Kidney (tissue), 14 donors: ENCODE measurements around the gene DNAH3. TPM values are rescaled to one million over a fixed set of nuclear protein-coding genes. Genes with fewer than 3 reads are reported as not detected.

Experiments
- DNase-seq, 5 donors: peaks; one replicate each; pipeline ENCODE4 v3.0.0-alpha.2; 2013 to 2020
- FAIRE-seq: peaks from 2 replicates; lab custom pipeline; 2012; peaks lifted over from hg19 to GRCh38; lab: Jason Lieb, UNC
- H3K27ac ChIP-seq, 2 donors: one replicate each; pipeline ENCODE4 v1.7.0; 2013; ENCODE audit warnings: low read depth in 2 of 2, low read length in 2 of 2, inconsistent platforms in 1 of 2
- H3K27me3 ChIP-seq: one replicate; pipeline ENCODE4 v1.7.1; 2013; ENCODE audit warnings: low read length, inconsistent platforms; ENCODE audit not compliant: control insufficient read depth, insufficient read depth
- H3K36me3 ChIP-seq, 3 donors: one replicate each; pipeline versions ENCODE4 v1.7.0 to v1.7.1; 2013; ENCODE audit warnings: low read length in 3 of 3, control low read depth in 1 of 3, inconsistent platforms in 1 of 3; ENCODE audit not compliant: insufficient read depth in 3 of 3, control insufficient read depth in 2 of 3
- H3K4me1 ChIP-seq, 3 donors: one replicate each; pipeline versions ENCODE4 v1.7.0 to v1.7.1; 2013; ENCODE audit warnings: low read length in 3 of 3, inconsistent platforms in 1 of 3, low read depth in 1 of 3; ENCODE audit not compliant: control insufficient read depth in 2 of 3, insufficient read depth in 2 of 3
- H3K4me3 ChIP-seq, 3 donors: one replicate each; pipeline versions ENCODE4 v1.7.0 to v1.8.1; 2013; ENCODE audit warnings: low read length in 3 of 3, control low read depth in 1 of 3, inconsistent platforms in 1 of 3
- H3K9ac ChIP-seq, 3 donors: one replicate each; pipeline versions ENCODE4 v1.7.0 to v1.7.1; 2013; ENCODE audit warnings: low read length in 3 of 3, control low read depth in 1 of 3, inconsistent platforms in 1 of 3
- H3K9me3 ChIP-seq, 3 donors: one replicate each; pipeline versions ENCODE4 v1.7.0 to v1.7.1; 2013; ENCODE audit warnings: low read length in 3 of 3, control low read depth in 1 of 3, inconsistent platforms in 1 of 3; ENCODE audit not compliant: control insufficient read depth in 2 of 3, insufficient read depth in 1 of 3
- CTCF ChIP-seq: IDR thresholded peaks from 3 replicates; pipeline ENCODE4 v1.5.1; 2012; ENCODE audit warnings: mild to moderate bottlenecking, moderate library complexity, borderline replicate concordance; ENCODE audit not compliant: insufficient read depth; ENCODE audit errors: extremely low read depth
- intact Hi-C: fragments of 100-400 bp; cut with DNase I; formaldehyde crosslinking; loops from one replicate; pipeline ENCODE4 v1.11.1; 2022
- polyA plus RNA-seq: library from polyadenylated mRNA; stranded (reverse); fragments of 350-450 nt; fragmentation: Illumina TruSeq; extraction: RNeasy Lipid Tissue Mini Kit (QIAGEN cat#74804); gene quantifications from one replicate; pipeline ENCODE4 v1.2.3, GENCODE V29; 2014; ENCODE audit warnings: low read depth, low replicate concordance; ENCODE audit not compliant: insufficient read depth
- total RNA-seq: library from RNA; stranded (reverse); fragmentation: NEBNext Ultra II Directional; extraction: Animal tissue kit (Norgen Biotek cat#: 25700); gene quantifications from one replicate; pipeline ENCODE4 v1.2.1, GENCODE V29; 2021
- donor health status: control.
- donor health status: control.
- donor health status: control.
- donor health status: control.
- donor health status: control.
- donor health status: DM: yes; HTN: yes; CAD: no.
- donor health status: Normal renal cell carcinoma (clear cell type).

The DNAH3 gene
- total and polyA plus RNA-seq, 2 donors from 2014 or later, result 0.19 to 0.57 TPM

- H3K9me3 ChIP-seq, result no peaks in the 10 kb centered on the region
- DNase-seq (no peak), FAIRE-seq (no peak)
- peaks cover 0 to 2% (median 0%) of the 10 kb centered on the region in 3 donors for H3K4me1 ChIP-seq
- no peaks in the 10 kb centered on the region for H3K27me3 ChIP-seq
- intact Hi-C loops, result no loop called here
- H3K27ac ChIP-seq, result no peak overlapping the region
- no peak for TF ChIP-seq CTCF
- H3K9ac ChIP-seq, result no peak overlapping the region
- H3K36me3 ChIP-seq, result no peaks in the 10 kb centered on the region
- H3K4me3 ChIP-seq, result no peak overlapping the region
Observed at GRCh38 chr16:21145738-21146137, 4.9 kb downstream of the DNAH3 start.

DNA sequence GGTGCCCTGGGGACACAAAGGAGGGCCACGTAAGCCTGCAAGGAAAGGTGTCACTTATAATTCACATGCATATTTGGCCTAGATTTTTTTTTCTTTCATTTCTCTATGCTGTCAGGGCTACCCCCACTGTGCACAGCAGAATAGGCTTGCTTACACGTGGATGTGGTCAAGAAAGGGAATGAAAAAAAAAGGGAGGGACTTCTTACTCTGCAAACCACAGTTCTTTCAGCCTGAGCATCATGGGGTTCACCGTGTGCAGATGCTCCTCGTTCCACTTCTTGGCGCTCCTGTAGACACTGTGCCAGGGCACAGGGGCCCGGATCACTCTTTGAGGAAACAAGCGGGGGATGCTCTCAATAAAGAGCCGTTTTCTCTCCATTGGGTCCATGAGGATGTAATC lies 16.6 kb downstream of the DNAH3 start:
- TF ChIP-seq CTCF, result no peak
- H3K27me3 ChIP-seq, result no peaks in the 10 kb centered on the region
- DNase-seq (no peak), FAIRE-seq (no peak)
- H3K9me3 ChIP-seq, result no peaks in the 10 kb centered on the region
- H3K9ac ChIP-seq, result no peak overlapping the region
- H3K4me3 ChIP-seq, result no peak overlapping the region
- no peaks in the 10 kb centered on the region for H3K4me1 ChIP-seq
- H3K36me3 ChIP-seq, result no peaks in the 10 kb centered on the region
- H3K27ac ChIP-seq, result no peak overlapping the region
- intact Hi-C loops, result no loop called here

GRCh38 chr16:21130811-21131210 lies 19.8 kb downstream of the DNAH3 start:
- Histone ChIP-seq H3K36me3 (no peaks in the 10 kb centered on the region), H3K9ac (no peak overlapping the region), H3K4me1 (no peaks in the 10 kb centered on the region), H3K9me3 (no peaks in the 10 kb centered on the region), H3K27ac (no peak overlapping the region), H3K27me3 (no peaks in the 10 kb centered on the region), H3K4me3 (no peak overlapping the region)
- FAIRE-seq, result no peak
- no peak for TF ChIP-seq CTCF
- no peak for DNase-seq
- intact Hi-C loops, result no loop called here

DNA sequence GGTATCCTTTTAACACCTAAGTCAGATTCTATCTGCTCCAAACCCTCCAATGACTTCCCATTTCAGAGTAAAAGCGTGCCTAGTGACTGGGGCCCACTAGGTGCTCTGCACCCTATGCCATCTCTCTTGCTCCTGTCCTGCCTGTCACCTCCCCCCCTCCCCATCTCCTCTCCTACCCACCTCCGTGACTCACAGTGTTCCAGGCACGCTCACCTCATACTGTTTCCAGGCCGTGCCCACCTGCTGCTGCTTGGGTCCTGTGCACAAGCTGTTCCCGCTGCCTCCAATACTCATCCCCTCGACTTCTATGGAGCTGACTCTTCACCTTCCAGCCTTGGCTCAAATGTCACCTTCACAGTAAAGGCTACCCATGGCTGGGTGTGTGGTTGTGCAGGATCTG lies 21.7 kb downstream of the DNAH3 start:
- no peaks in the 10 kb centered on the region for H3K9me3 ChIP-seq
- intact Hi-C loops, result no loop called here
- H3K9ac ChIP-seq, result no peak overlapping the region
- H3K4me3 ChIP-seq, result no peak overlapping the region
- no peaks in the 10 kb centered on the region for H3K27me3 ChIP-seq
- H3K27ac ChIP-seq, result no peak overlapping the region
- FAIRE-seq (no peak), DNase-seq (no peak)
- H3K4me1 ChIP-seq, result no peaks in the 10 kb centered on the region
- H3K36me3 ChIP-seq, result no peaks in the 10 kb centered on the region
- no peak for TF ChIP-seq CTCF
